Right forelimb (tissue), 1 donor: Measurements from ENCODE around the gene DAZ2.
"Not testable (repeated sequence)": the region's sequence is repeated elsewhere in the genome, so short reads cannot be mapped to it uniquely, and the experiment has no call there.

Source experiments
- DNase-seq: peaks from one replicate; pipeline ENCODE4 v3.0.0-alpha.2; 2018

The DAZ2 gene

GRCh38 chrY:23219233-23219632, at the start of gene DAZ2:
TSS of gene DAZ2 (plus strand) at chrY:23219533. CDS start at chrY:23219741, 208 bp downstream.
- not testable (repeated sequence) for DNase-seq

- DNase-seq: not testable (repeated sequence)
Observed at GRCh38 chrY:23198908-23199307, 20.4 kb upstream of the DAZ2 start, which contains the start of gene DAZ1. TSS of gene DAZ1 (minus strand) at chrY:23199008. CDS start at chrY:23198800, 208 bp downstream.

DNA sequence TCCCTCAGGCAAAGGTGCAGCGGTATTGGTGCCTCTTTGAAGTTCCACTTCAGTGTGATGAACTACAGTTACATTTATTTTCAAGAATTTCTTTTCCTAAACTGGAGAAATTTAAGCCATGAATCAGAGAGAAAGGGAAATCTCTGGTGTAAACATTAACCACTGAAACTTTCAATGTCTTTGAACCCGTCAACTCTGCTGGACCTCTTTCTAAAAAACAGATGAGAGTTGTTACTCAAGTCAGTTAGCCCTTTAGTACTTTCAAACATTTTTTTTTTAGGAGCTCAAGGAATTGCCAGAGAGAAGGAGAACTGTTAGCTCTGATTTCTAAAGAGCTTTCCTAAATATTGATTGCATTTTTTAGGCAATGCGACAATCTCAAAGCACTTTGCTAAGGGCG, 11.9 kb upstream of the DAZ2 start:
- not testable (repeated sequence) for DNase-seq

GRCh38 chrY:23209802-23210495, 9.4 kb upstream of the DAZ2 start:
- not testable (repeated sequence) for DNase-seq

GRCh38 chrY:23210681-23211080, 8.7 kb upstream of the DAZ2 start:
- DNase-seq: not testable (repeated sequence)
